Vagina (tissue), 2 donors: Measurements from ENCODE around the gene GRIK2. TPM values are rescaled to one million over a fixed set of nuclear protein-coding genes. Genes with fewer than 3 reads are reported as not detected.

Experiments used
- DNase-seq, 2 donors: peaks; one replicate each; pipeline ENCODE4 v3.0.0-alpha.2; 2017; ENCODE audit errors: extremely low spot score in 2 of 2
- H3K27ac ChIP-seq: fragments of 200-600 bp; sonication (generic); one replicate; pipeline ENCODE4 v1.5.1; 2019
- H3K27me3 ChIP-seq: fragments of 200-600 bp; sonication (generic); one replicate; pipeline ENCODE4 v1.5.1; 2019
- H3K36me3 ChIP-seq, 2 donors: fragments of 200-600 bp; sonication (generic); one replicate each; pipeline ENCODE4 v1.5.1; 2017 to 2019
- H3K4me1 ChIP-seq: fragments of 200-600 bp; sonication (generic); one replicate; pipeline ENCODE4 v1.5.1; 2019
- H3K4me3 ChIP-seq, 2 donors: fragments of 200-600 bp; sonication (generic); 1 replicate in 1 of 2; 2 replicates in 1 of 2; pipeline ENCODE4 v1.5.1; 2016 to 2019
- H3K9me3 ChIP-seq: fragments of 200-600 bp; sonication (generic); one replicate; pipeline ENCODE4 v1.5.1; 2019
- CTCF ChIP-seq, 3 experiments: fragments of 450-650 bp in 2 of 3; fragments of 200-600 bp in 1 of 3; sonication (generic) in 1 of 3; IDR thresholded peaks; one replicate each; pipeline ENCODE4 v1.5.1; 2017 to 2019; ENCODE audit warnings: antibody characterized with exemption in 3 of 3, mild to moderate bottlenecking in 2 of 3, moderate library complexity in 2 of 3
- POLR2A ChIP-seq, 2 donors: fragments of 450-650 bp; IDR thresholded peaks; one replicate each; pipeline ENCODE4 v1.6.1; 2017; ENCODE audit warnings: antibody characterized with exemption in 2 of 2, mild to moderate bottlenecking in 2 of 2, moderate library complexity in 2 of 2
- POLR2AphosphoS5 ChIP-seq, 2 donors: sonication (generic); formaldehyde crosslinking; IDR thresholded peaks; one replicate each; pipeline ENCODE4 v1.9.0; 2017; ENCODE audit warnings: antibody characterized with exemption in 2 of 2, mild to moderate bottlenecking in 2 of 2, low read depth in 1 of 2; ENCODE audit not compliant: insufficient read depth in 1 of 2
- intact Hi-C: fragments of 100-400 bp; cut with DNase I; formaldehyde crosslinking; loops from one replicate; pipeline ENCODE4 v1.15.1; 2023
- total RNA-seq: library from RNA; depleted of rRNA; stranded (reverse); fragments of >200 nt; gene quantifications from one replicate; pipeline ENCODE4 v1.2.3, GENCODE V29; 2016

The GRIK2 gene
- total RNA-seq, 1 donor from 2014 or later: 8.8 TPM

- Histone ChIP-seq H3K27ac (no peak overlapping the region), H3K27me3 (no peaks in the 10 kb centered on the region), H3K36me3 (no peaks in the 10 kb centered on the region), H3K4me1 (no peaks in the 10 kb centered on the region), H3K4me3 (no peak overlapping the region), H3K9me3 (no peaks in the 10 kb centered on the region)
- TF ChIP-seq POLR2A (IDR thresholded peaks at IDR 0.05) (no peak), CTCF (IDR thresholded peaks at IDR 0.05) (no peak), POLR2AphosphoS5 (IDR thresholded peaks at IDR 0.05; ENCODE audit: insufficient read depth in 1 of 2, low read depth in 1 of 2) (no peak)
- intact Hi-C loops: no loop called here
- DNase-seq: no peak
Measured at GRCh38 chr6:101490857-101491256, 97.3 kb downstream of the GRIK2 start.

DNA sequence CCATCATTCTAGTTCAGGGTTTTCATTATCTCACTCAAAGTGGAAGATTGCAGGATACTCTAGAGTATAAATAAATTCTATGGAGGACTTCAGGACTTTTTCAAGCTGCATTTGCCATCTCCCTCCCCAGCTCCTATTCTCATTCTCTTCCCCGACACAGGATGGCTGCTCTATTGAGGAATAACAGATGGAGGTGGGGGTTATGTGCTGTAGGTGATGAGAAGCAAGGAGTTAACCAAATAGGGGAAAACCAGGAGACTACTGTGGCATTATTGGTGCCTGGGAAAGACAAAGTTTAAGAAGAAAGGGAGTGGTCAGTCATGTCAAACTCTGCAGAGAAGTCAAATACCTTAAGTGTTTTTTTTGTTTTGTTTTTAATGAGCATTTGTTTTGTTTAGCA lies 109.3 kb downstream of the GRIK2 start:
- no peak for DNase-seq
- no peak for TF ChIP-seq POLR2AphosphoS5 (IDR thresholded peaks at IDR 0.05; ENCODE audit: insufficient read depth in 1 of 2, low read depth in 1 of 2)
- TF ChIP-seq CTCF (IDR thresholded peaks at IDR 0.05): no peak
- no peak for TF ChIP-seq POLR2A (IDR thresholded peaks at IDR 0.05)
- no peaks in the 10 kb centered on the region for H3K4me1 ChIP-seq

GRCh38 chr6:101509536-101509935 lies 116.0 kb downstream of the GRIK2 start:
- no peaks in the 10 kb centered on the region for H3K36me3 ChIP-seq
- no peak for DNase-seq
- no peaks in the 10 kb centered on the region for H3K27me3 ChIP-seq
- H3K27ac ChIP-seq: no peak overlapping the region
- no peaks in the 10 kb centered on the region for H3K9me3 ChIP-seq
- H3K4me3 ChIP-seq: no peak overlapping the region
- H3K4me1 ChIP-seq: no peaks in the 10 kb centered on the region
- intact Hi-C loops: no loop called here
- TF ChIP-seq POLR2A (IDR thresholded peaks at IDR 0.05) (no peak), CTCF (IDR thresholded peaks at IDR 0.05) (no peak), POLR2AphosphoS5 (IDR thresholded peaks at IDR 0.05; ENCODE audit: insufficient read depth in 1 of 2, low read depth in 1 of 2) (no peak)

More for the DNA sequence above, 109.3 kb downstream of the GRIK2 start:
- H3K9me3 ChIP-seq: no peaks in the 10 kb centered on the region
- no peaks in the 10 kb centered on the region for H3K27me3 ChIP-seq
- no peaks in the 10 kb centered on the region for H3K36me3 ChIP-seq
- H3K27ac ChIP-seq: no peak overlapping the region
- H3K4me3 ChIP-seq: no peak overlapping the region
- intact Hi-C loops: no loop called here

- no peaks in the 10 kb centered on the region for H3K27me3 ChIP-seq
- H3K9me3 ChIP-seq: no peaks in the 10 kb centered on the region
- H3K4me1 ChIP-seq: no peaks in the 10 kb centered on the region
- no peak for TF ChIP-seq CTCF (IDR thresholded peaks at IDR 0.05)
- intact Hi-C loops: no loop called here
- no peak overlapping the region for H3K4me3 ChIP-seq
- no peaks in the 10 kb centered on the region for H3K36me3 ChIP-seq
- DNase-seq: no peak
- no peak overlapping the region for H3K27ac ChIP-seq
Measured at GRCh38 chr6:101513181-101513580, 119.7 kb downstream of the GRIK2 start.

DNA sequence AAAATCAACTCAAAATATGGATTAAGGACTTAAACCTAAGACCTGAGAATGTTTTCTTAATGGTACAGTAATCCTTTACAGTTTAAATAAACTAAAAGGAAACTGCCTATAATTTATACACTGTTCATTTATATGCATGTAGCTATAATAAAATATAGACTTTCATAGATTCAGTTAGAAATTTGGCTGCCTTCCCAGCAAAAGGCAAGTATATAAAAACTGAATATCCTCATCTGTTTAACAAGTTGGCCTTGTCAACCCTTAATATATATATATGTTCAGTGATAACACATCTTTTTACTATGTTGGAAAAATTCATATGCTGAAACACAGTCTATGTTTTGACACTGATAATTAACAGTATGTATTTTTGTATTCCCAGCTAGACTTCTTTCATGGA lies 123.1 kb downstream of the GRIK2 start:
- DNase-seq: no peak
- H3K4me3 ChIP-seq: no peak overlapping the region
- TF ChIP-seq POLR2AphosphoS5 (IDR thresholded peaks at IDR 0.05; ENCODE audit: insufficient read depth in 1 of 2, low read depth in 1 of 2): no peak
- no peak for TF ChIP-seq CTCF (IDR thresholded peaks at IDR 0.05)
- no peak for TF ChIP-seq POLR2A (IDR thresholded peaks at IDR 0.05)
- no peak overlapping the region for H3K27ac ChIP-seq
- no peaks in the 10 kb centered on the region for H3K27me3 ChIP-seq
- H3K36me3 ChIP-seq: no peaks in the 10 kb centered on the region
- intact Hi-C loops: no loop called here
- H3K9me3 ChIP-seq: no peaks in the 10 kb centered on the region
- no peaks in the 10 kb centered on the region for H3K4me1 ChIP-seq
